Activated CD4-positive, alpha-beta T cell treated with anti-CD3 and anti-CD28 coated beads for 4 hours (primary cell): ENCODE data around the gene RTP5.
"Not testable (repeated sequence)": the region's sequence is repeated elsewhere in the genome, so short reads cannot be mapped to it uniquely, and the experiment has no call there.

Experiments used
- DNase-seq, 2 donors: peaks; one replicate each; pipeline ENCODE4 v3.0.0-alpha.2; 2020

Gene RTP5

DNA sequence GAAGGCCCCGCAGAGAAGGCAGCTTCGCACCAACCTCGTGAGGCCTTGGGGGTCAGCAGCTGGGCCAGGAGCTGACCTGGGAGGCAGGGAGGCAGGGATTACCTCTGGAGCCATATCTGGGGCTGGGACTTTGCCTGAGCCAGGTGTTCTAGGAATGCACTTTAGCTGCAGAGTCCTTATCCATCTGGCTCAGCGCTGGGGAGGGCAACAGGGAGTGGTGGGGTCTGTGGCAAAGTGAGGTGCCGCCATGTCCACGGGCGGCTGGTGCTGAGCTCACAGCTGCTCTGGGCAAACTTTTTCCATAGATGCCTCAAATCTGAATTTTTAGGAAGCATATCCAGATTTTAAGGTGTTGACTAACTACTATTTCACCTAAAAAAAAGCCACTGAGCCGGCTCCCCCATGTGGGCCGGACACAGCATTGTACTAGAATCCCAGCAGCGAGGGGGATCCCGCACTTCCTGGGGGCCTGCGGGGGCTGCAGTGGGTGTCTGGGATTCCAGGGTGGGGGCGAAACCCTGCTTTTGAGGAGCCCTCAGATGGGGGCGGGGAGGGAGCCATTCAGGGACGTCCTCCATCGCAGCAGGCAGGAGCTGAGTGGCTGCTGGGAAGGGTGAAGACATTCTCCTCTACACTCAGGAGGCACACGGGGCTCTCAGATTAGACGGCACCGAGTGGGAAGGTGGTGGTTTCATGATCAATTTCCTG, 34.6 kb downstream of the RTP5 start:
- no peak for DNase-seq

DNA sequence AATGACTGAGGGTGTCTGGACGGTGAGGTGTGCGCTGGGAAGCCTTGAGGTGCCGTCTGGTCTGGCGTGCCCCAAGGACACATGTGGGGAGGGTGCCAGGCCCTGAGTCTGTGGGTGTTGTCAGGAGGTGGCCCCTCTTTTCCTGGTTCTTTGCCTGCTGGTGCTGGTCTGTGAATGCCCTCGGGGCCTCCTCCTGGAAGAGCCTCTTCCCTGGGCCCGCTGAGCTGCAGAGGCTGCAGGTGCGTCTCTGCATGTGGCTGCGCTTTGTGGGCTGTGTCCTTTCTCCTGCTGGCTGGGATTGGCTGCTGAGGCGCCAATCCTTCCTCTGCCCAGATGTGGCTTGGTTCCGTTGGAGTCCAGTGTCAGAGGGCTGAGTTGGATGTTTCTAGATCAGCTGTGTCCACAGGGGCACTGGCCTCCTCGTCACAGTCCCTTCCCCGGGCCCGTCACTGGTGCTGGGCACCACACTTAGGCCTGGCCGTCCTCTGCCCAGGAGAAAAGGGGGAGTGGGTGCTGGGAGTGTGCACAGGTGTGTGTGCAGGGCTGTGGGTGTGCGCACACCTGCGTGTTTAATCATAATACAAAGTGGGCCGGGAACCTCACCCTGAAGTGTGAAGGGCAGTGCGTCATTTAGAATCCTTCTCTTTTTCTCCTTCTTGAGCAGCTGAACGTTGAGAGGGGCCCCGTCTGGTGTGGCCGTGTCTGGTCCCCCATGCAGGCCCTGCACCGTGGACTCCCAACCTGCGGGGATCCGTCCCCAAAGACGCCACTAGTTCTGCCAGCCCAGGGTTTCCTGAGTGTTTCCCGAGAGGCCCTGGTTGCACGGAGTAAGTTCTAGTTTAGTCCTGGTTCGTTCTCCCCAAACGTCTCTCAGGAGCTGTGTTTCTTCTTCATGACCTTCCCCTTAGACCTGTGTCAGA, 35.5 kb downstream of the RTP5 start:
- DNase-seq, result no peak

DNA sequence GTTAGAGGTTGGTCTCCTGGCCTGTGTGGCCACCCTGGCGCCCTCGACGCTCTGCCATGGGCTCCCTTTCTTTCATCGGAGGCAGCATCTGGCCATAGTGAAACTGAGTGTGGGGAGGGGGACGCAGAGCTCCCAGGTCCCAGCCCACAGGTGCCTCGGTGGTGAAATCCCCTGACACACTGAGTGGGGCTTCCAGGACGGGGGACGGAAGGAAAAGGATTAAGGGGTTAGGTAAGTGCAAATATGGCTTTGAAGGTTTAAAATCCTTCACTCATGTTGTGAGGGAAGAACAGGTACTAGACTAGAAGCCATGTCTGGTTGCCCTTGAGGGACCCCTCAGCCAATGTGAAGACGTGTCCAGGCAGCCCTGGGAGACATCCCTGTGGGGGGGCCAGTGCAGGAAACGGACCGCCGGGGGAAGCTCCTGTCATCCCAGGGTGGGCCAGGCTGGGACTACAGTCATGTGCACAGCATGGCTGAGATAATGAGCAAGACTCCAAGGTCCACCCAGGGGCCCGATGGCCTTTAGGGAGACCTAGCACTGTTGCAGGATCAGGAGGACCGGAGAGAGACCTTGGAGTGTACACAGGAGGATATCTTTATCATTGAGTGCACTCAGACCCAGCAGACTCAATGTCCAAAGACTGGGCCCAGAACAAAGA, 36.3 kb downstream of the RTP5 start:
- DNase-seq, result no peak

DNA sequence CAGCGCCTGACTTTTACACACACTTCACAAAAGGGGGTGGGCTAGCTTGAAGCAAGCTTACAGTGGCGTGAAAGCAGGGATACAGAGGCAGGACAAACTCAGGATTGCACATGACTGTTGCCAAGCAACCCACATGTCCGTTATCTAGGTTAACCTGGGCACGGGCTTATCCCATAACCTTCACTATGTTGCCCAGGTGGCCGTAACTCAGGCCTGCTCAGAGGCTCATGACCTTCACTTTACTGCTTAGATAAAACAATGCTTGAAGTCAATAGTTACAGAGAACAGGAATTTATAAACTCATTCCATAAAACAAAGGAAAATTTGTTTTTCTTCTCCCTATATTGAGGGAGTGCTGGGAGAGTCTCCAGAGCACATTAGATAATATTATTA, 36.8 kb downstream of the RTP5 start:
- DNase-seq, result not testable (repeated sequence)

DNA sequence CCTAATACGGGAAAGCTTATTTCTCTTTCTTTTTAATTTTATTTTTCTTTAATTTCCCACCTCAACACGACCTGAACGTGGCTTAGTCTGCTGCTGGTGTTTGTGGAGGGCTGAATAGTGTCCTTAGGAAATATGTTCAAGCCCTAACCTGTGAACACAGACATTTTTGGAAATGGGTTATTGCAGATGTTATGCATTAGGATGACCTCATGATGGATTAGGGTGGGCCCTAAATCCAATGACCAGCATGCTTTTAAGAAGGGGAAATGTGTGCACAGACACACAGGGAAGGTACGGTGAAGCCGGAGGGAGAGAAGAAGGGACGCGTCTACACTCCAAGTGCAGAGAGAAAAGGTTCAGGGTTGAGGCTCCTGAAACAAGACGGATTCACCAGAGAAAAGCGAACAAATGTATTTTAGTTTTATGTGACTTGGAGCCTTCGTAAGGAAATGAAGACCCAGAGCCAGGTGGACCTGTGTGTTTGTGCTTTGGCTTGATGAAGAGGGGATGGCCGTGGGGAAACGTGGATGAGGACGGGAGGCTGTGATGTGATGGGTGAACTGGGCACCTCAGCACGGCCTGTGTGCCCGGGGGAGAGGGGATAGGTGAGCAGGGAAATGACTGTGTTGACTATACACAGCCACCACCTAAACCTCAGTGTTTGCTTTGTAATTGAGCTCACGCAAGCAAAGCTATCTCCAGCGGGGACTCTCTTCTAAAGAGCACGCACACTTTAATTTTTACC, 37.5 kb downstream of the RTP5 start:
- DNase-seq, result no peak

DNA sequence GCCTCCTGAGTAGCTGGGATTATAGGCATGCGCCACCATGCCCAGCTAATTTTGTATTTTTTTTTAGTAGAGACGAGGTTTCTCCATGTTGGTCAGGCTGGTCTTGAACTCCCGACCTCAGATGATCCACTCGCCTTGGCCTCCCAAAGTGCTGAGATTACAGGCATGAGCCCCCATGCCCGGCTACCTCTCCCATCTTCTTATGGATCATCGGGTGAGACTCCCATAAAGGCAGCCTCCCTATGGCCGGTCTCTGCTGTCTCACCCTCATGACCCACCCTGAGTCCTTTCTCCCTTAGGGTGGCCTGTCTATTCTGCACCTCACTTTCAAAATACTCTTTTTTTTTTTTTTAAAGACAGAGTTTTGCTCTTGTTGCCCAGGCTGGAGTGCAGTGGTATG, 38.3 kb downstream of the RTP5 start:
- DNase-seq, result not testable (repeated sequence)

DNA sequence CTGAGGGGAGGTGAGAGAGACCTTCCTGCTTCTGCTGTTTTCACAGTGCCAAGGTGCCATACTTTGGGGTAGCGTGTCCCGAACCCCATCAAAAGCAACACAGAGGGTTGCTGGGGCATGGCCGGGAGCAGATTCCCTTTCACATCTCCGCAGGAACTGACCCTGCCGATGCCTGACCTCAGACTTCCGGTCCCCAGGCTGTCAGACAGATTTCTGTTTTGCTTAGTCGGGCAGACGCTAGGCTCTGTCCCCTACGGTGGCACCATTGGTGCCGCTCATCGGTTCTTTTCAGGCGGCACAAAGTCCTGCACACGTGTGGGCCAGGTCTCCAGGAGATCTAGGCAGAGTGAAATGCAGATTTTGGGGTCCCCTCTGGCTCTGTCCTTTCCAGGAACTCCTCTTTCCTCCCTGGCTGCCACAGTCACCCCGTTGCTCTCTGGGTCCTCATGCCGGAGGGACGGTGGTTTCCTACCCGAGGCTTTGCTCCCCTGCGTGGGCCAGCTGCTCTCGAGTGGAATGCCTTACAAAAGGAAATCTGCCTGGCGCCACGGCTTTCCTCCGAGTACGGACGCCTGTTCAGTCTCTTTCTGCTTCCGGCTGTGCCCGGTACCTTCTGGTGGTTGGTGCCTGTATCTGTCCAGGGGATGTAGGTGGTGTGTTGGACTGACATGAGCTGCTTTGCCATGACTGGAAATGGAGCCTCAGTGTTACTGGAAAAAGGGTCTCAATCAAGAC, 39.3 kb downstream of the RTP5 start:
- no peak for DNase-seq

DNA sequence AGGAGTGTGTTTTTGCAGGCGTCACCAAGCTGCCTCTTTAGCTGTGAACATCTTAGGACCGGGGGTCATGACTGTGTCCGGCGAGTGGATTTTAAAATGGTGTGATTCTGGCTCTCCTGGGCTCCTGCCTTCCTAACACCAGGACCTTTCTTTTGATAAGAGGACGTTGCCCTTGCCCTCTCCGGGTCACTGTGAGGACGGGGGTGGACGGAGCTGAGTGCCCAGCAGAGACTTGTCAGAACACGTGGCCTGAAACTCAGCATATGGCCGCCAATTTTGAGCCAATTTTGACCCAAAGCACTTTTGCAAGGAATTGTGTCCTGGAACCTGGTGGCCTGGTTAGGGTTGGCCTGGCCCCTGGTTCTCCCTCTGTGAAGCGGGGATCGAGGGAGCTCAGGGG, 40.2 kb downstream of the RTP5 start:
- DNase-seq, result no peak

DNA sequence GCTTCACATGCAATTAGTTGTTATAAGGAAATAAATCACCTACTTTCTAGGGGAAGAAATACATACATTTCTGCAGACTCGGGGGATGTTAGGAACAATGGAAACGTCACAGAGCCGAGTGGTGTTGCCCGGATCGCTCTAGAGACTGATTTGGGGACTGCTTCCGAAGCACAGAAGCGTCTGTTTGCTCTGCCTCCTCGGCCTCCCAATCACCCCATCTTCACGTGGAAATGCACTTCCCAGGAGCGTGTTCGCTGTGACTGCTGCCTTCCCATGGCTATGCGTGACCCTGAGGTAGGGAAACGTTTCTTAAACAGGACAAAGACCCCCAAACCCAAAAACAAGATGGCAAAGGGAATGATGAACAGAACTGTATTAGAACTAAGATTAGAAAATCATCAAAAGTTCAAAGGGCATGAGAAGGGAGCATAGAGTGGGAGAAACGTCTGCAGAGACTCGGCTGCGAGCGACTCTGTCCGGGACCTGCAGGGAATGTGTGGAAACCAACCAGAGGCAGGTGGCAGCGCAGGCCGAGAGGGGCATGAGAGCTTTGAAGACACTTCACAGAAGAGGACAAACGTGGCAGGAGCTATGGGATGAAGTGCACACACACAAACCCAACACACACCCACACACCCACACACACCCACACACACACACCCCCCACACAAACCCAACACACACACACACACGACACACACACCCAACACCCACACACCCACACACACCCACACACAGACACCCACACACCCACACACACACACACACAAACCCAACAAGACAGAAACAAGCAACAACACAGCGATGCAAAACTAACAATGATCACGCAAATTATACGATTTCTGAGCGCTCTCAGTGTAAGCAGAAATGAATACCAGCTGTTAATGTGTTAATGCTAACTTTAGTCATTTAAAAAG, 41.3 kb downstream of the RTP5 start:
- DNase-seq, result no peak

DNA sequence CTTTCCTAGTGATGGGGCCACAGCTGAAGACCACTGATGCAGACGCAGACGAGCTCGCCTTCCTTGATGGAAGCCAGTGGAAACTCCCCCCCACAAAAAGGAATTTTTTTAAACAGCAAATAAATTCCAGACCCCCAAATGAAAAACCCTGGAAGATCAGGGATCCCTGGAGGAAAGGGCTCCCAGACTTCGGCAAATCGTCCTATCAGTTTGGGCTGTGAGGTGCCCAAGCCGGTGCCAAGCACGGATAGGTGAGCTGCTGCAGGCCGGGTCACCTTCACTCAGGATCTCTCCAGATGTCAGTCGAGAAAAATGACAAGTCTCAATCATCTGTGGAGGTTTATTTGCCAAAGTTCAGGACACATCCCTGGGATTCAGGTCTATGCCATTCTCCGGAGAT, 42.0 kb downstream of the RTP5 start:
- no peak for DNase-seq

DNA sequence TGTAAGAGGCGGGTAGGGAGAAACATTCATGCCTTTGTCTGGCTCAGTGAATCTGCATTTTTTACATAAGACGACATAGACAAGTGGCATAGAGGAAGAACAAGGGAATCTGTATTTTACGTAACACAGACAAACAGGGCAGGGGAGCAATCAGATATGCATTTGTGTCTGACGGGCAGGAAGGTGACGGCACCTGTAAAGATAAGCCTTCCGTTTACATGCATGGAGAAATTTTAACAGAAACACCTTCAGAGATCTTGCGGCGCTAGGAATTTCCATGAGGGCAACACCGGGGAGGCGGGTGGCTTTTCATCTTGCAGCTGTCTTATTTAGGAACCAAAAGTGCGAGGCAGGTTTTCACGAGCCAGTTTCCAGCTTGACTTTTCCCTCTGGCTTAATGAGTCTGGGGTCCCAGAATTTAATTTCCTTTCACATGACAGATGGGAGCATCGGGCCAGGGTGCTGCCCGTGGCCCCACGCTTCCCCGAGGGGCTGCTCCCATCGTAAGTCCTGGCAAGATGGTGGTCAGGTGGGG, 42.6 kb downstream of the RTP5 start:
- no peak for DNase-seq

DNA sequence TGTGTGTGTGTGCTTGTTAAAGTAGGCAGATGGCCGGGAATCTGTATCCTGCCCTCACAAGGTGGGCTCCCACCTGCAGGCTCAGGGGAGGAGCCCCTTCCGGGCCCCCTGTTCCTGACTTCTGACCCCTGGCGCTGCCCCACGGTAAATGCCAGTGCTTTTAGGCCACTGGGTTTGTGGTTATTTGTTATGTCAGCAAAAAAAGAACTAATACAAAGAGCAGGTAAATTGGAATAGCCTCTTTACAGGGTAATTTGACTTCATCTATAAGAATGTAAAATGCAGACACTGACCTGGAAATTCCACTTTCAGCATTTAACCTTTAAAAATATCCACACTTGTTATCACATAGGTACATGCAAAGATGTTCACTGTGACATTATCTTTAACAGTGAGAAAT, 44.2 kb downstream of the RTP5 start:
- DNase-seq, result no peak

DNA sequence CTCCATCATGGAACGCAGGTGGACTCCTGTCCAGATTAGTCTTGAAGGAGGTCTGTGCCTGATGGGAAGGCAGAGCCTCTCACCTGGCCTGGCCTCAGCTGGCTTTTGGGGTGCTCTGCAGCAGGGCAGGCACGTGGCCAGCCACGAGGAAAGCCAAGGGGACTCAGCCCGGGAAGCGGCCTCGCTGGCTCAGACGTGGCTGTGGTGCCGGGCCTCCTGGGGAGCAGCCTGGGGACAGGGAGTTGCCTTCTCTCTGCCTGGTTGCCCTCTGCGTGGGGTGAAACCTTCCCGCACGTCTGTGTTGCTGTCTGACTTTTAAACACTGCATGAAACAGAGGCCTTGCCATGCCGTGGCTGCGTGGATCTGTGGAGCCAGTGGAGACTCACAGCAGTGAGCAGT, 45.0 kb downstream of the RTP5 start:
- no peak for DNase-seq

DNA sequence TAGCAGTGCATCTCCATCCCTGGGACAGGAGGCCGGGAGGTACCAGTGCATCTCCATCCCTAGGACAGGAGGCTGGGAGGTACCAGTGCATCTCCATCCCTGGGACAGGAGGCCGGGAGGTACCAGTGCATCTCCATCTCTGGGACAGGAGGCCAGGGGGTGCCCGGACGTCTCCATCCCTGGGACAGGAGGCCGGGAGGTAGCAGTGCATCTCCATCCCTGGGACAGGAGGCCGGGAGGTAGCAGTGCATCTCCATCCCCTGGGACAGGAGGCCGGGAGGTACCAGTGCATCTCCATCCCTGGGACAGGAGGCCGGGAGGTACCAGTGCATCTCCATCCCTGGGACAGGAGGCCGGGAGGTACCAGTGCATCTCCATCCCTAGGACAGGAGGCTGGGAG, 52.1 kb downstream of the RTP5 start:
- DNase-seq, result not testable (repeated sequence)

DNA sequence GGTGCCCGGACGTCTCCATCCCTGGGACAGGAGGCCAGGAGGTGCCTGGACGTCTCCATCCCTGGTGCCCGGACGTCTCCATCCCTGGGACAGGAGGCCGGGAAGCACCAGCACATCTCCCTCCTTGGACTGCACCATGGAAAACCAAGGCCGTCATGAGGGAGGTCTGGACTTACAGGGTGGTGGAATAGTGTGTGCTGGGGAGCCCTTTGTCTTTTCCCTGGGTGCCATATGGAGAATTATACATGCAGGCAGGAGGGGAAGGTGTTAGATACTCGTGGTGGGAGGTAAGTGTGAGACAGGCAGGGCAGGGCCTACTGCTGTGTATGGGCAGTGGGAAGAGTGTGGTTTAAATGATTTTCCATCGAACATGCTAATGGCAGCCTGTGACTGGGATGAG, 52.9 kb downstream of the RTP5 start:
- DNase-seq, result no peak

DNA sequence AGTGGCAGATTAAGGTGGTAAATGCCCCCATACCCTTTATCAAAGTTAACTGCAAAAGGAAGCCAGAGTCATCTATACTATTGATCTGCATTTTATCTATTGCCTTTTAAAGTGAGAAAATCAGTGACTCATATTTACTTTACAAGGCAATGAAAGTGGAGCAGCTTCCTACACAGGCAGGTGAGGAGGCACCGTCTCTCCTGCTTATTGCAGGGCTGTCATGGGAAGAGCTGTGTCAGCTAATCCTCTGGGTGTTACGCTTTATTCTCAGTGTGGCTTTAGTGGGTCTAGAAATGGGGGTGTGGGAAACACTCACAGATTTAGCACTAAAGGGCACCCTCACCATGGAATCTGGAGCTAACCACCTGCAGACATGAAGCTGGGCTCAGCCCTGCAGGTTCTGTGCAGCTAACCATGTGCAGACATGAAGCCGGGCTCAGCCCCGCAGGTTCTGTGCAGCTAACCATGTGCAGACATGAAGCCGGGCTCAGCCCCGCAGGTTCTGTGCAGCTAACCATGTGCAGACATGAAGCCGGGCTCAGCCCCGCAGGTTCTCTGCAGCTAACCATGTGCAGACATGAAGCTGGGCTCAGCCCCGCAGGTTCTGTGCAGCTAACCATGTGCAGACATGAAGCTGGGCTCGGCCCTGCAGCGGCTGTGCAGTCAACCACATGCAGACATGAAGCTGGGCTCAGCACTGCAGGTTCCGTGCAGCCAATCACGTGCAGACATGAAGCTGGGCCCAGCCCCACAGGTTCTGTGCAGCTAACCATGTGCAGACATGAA, 53.5 kb downstream of the RTP5 start:
- not testable (repeated sequence) for DNase-seq
